Activated CD4-positive, CD25-positive, alpha-beta regulatory T cell treated with anti-CD3 and anti-CD28 coated beads, Interleukin-2, amount 50 U/mL, for 72 hours (primary cell): Measurements from ENCODE around the gene SLC34A1.

Source experiments
- DNase-seq: peaks from one replicate; pipeline ENCODE4 v3.0.0; 2021

The SLC34A1 gene

DNA sequence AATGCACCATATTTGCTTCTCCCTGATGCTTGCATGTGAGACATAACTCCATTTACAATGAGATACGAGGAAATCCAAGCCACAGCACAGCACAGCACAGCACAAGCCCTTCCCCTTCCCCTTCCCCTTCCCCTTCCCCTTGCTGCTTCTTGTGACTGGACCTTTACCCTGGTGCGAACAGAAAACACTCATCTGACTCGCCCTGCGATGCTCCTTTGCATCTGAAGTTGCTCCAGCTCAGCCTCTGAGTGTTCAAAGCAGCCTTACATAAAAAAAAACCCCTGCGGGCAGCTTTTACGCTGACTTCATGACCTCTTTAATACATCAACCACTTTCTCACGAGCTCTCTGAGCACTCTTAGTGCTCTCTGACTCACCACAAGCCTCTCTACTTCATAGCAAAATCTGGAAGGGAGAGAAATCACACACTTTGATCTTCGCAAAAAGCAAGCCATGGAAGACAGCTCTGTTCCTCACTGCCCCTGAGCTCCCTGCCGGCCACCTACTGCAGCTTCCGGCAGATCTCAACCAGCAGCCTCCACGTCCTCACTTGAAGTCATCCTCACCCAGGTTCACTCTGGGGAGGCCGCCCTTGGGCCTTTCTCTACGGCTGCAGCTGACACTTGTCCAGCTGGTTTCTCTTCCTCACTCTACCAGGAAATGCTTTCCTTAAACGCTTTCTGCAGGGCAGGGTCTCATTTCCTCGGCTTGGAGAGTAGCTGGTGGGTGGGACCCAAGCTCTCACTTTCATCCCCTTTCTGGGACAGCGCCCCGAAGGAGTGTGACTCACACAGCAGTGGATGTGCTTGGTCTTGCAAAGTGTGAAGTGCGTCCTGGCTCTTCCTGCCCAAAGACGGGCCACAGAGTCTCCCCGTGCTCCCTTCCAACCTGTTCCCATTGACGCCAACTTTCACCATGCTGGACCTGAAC lies 5.3 kb downstream of the SLC34A1 start:
- DNase-seq: peak; percentile 36

DNA sequence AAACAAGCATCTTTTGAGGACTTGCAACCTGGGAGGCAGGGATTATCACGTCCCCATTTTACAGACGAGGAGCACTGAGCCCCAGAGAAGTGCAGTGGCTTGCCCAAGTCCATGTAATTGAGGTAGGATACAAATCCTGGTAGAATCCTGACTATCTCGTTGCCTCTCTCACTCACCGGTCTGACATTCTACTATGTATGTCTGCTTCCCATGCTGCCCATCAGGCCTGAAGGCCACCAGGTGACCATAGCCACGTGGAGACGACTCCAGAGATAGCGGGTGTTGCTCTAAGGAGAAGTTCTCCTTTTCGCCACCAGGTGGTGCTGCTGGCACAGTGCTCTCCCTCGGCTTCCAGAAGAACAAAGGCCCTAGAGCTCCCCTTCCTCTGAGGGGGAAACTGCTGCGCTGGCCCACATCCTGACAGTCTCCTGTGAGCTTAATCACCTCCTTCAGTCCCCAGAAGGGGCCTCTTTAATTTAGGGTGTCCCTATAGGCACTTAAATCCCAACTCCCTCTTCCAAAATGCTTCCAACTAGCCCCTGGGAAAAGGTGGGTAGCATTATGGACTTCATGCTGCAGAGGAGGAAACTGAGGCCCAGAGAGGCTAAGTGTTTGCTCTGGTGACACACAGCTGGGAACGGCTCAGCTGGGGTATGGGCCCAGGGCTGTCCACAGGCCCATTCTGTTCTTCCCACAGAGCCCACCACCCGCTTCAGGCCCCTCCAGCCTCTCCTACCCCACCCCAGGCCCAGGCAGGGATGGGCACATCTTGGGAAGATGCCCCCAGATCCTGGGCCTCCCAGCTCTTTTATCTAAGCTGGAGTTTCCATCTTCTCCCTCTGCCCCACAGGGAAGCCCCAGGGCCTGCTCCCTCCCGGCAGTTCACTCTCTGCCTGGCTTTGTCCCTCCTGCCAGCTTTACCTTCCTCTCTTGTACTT lies 6.4 kb downstream of the SLC34A1 start:
- peak; percentile 86 for DNase-seq

DNA sequence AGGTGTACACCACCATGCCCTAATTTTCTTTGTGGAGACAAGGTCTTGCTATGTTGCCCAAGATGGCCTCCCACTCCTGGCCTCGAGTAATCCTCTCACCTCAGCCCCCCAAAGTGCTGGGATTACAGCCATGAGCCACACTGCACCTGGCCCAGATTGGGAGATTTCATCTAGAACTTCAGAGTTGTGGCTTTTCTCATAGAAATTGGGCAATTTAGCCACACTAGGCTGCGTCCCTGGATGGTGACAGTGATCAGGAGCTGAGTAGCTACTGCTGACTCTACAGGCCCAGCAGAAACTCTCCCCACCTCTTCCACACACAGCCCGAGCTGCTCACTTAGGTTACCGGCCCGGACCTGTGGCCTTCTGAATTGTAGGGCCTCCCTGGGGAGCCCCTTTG lies 8.5 kb downstream of the SLC34A1 start:
- no peak for DNase-seq

DNA sequence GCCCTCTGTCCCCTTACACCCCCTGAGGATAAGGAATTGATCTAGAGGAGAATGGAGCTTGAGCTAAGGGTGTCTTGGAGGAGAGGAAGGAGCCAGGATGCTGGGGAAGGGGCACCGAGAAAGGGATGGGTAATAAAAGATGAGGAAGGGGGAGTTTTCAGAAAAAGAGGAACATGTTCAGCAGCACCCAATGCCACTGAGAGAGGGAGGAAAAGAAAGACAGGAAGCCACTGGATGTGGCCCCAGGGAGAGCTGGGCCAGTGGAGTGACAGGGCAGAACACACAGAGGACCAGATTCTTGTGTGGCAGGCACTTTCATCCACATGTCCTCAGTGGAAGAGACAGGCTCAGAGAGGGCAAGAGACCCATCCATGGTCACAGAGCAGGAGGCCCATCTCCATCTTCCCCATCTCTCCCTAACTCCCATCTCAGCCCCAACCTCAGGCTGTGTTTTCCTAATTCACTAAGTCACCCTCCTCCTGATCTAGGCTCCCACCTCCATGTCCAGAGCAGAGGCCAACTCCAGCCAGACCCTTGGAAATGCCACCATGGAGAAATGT lies 9.1 kb downstream of the SLC34A1 start:
- no peak for DNase-seq

DNA sequence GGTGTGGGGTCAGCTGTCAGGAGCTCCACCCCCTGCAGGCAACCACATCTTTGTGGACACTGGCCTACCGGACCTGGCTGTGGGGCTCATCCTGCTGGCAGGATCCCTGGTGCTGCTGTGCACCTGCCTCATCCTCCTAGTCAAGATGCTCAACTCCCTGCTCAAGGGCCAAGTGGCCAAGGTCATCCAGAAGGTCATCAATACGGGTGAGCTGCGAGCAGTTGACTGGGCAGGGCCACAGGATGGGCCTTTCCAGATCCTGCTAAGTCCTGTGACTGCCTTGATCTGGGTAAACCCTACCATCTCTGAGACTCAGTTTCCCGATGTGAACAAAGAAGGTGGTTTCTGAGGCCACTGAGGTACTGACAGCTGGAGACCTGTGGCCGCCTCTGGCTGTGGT lies 9.8 kb downstream of the SLC34A1 start:
- DNase-seq: no peak

DNA sequence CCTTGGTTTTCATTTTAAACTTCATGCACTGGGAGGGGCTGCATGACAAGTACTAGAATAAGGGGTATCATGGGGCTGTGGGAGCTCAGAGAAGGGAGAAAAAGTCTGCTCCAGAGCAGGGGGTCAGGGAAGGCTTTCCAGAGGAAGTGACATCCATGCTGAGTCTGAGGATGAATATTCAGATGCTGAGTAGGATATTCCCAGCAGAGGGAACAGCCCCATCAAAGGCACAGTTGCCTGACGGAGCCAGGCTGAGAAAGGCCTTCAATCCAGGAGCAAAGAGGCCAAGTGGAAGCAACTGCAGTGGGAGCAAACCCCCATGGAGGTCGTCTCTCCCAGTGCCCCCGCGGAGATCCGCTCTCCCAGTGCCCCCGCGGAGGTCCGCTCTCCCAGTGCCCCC lies 11.8 kb downstream of the SLC34A1 start:
- no peak for DNase-seq

DNA sequence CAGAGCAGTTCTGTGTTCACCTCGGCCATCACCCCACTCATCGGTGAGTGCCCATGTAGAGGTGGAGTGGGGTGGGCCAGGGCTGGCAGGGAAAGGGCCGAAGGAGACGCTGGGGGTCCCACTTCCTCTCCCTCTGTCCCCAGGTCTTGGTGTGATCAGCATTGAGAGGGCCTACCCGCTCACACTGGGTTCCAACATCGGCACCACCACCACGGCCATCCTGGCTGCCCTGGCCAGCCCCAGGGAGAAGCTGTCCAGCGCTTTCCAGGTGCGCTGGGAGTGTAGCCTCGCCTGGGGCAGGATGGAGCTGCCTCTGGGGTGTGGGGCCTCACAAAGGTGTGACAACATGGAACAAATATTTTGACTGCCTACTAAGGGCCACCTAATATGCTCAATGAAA lies 12.6 kb downstream of the SLC34A1 start:
- no peak for DNase-seq

DNA sequence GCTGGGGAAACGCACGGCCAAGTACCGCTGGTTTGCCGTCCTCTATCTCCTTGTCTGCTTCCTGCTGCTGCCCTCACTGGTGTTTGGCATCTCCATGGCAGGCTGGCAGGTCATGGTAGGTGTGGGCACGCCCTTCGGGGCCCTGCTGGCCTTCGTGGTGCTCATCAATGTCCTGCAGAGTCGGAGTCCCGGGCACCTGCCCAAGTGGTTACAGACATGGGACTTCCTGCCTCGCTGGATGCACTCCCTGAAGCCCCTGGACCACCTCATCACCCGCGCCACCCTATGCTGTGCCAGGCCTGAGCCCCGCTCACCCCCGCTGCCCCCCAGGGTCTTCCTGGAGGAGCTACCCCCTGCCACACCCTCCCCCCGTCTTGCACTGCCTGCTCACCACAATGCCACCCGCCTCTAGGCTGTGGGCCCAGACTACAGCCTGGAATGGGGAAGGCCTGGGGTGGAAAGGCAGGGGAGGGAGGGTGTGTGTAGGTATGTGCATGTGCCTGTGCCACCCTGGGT lies 13.7 kb downstream of the SLC34A1 start:
- no peak for DNase-seq

DNA sequence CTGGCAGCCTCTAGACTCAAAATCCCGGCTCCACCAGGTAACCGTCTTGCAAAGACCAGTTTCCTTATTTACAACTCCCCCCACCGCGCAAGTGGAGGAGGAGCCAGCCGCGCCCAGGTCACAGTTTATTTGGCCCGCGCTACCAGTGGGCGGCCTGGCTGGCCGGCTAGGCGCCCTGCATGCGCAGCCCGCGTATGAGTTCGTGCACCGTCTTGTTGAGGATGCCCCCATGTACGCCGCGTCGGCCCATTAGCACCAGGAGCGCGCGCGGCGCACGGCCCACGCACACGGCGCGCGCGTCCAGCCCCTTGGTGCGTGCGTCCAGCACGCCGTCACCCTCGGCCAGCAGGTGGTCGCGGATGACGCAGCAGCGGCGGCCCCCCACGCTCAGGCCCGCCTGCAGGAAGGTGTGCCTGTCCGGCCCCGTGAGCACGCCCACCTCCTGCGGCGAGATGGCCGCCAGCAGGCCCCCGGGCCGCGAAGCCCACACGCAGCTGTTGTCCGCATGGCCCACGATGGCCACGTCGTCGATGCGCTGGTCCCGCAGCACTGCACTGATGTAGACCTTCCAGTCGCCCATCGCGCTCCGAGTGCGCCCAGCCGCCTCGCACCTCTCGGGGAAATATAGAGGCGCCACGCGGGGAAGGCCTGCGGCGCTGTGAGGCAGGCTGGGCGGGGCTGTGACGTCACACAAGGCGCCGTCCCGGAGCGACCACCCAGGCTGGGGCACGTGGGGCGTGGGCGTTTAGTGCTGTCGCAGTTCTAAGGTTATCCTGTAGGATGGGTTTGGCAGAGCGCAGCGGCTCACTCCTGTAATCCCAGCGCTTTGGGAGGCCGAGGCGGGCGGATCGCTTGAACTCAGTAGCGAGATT lies 16.0 kb downstream of the SLC34A1 start, which contains the start of gene PFN3:
Gene PFN3 (minus strand): TSS at position 665 of the 872 bp plus-strand sequence. CDS start 85 bp downstream, at position 580.
- DNase-seq: no peak

DNA sequence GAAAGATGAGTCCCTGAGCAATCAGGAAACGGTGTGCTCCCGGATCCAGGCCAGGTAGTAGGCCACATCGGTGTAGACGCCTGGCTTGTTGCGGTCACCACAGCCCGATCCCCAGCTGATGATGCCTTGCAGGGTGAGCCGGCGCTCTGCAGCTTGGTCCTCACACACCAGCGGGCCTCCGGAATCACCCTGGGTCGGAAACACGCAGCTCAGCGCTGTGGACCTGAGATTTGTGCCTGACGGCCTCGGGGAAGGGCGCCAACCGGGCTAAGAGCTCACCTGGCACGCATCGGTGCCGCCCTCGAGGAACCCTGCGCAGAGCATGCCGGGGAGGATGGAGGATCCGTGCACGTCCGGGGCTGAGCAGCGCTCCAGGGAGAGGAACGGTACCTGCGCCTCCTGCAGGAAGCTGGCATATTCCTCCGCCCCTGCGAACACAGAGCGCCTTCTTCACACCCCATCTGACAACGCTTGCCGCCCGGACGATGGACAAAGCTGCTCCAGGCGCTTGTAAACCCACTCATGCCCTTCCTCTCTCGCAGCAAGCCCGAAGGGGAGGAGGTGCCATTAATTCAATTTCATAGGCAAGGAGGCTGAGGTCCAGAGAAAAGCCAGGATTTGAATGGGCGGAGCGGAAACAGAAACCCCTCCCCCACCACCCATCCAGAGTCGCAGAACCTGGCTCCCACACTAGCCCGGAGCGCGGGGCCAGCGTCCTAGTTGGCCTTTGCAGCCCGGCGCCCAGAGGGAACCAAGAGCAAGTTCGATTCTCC lies 18.2 kb downstream of the SLC34A1 start:
- peak; percentile 44 for DNase-seq

DNA sequence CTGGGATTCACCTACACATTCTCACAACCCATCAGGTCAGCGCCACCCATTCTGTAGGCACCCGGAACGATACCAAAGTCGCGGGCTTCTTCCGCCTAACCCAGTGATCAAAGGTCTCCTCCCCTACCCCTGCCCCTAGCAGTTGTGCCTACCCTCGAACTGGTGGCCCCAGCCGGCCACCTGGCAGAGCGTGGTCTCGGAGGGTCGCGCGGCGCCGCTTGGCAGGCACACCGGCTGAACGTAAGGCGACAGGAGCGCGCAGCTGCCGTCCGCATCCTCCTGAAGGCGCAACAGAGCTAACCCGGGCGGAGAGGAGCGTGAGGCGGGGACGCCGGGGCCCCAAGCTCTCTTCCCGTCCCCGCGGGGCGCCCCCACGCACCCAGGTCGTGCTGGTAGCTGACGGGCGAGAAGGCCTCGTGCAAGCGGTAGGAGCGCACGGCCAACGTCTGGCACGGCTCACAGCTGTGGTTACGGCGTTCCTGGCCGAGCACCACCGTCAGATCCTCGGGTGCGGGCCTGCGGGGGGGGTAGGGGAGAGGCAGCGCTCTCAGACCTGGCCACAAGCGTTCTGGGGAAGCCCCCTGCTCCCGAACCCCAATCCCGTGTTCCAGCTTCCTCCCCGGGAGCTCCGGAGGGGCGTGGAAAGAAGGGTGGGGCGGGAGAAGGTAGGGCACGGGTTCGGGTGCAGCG lies 19.0 kb downstream of the SLC34A1 start:
- peak; percentile 57 for DNase-seq

DNA sequence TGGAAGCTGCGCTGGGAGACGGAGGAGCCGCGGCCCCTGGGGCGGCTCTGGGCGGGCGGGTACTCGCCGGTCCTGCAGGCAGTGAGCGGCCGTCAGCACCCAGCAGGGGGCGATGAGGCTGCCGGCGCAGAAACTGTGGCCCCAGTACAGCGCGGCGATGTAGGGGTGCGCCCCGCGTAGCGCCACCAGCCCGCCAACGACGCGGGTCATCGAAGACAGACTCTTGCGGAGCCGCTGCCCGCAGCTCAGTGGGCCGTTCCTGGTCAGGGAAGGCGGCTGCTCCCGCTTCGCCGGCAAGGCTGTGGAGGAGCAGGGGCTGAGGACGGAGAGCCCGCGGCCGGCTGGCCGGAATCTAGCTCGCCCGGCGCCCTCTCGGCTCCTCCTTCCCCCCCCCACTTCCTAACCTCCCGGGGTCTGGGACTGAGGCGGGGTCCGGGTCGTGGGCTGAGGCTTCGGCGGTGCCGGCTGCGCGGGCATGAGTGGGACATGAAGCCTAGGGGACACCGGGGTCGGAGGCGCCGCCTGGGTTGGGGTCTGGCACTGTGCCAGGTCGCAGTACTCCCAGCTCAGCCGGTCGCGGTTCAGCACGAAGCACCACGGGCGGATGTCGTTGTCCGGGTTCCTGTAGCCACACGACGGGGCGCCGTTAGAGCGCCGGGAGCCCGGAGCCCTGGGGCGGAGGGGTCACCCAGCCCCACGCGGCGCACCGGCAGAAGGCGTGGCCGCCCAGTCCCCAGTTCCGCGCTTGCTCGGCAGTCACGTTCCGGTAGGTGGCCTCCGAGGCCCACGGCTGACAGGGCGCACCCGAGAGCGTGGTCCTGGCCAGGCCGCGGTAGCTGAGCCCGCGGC lies 19.8 kb downstream of the SLC34A1 start:
- DNase-seq: peak; percentile 78

DNA sequence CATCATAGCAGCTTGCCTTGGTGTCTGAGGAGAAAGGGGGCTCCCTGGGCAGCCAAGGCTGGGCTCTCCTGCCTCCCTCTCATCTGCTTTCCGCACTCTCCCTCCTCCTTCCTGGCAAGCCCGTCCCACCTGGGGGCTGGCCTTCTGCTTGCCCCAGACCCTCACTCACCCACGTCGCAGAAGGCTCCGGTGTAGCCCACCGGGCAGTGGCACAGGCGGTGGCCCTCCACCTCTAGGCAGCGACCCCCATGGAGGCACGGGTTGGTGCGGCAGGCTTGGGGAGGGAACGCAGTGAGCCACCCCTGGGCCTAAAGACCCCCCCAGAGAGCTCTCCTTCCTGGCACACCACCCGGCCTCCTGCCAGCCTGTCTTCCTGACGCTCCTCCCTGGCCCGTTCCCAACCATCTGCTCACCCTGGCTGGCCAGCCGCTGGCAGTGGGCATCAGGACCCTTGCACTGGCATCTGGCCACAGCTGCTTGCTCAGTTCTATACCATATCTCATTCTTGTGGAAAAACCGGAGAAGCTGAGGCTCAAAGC lies 20.5 kb downstream of the SLC34A1 start:
- no peak for DNase-seq

DNA sequence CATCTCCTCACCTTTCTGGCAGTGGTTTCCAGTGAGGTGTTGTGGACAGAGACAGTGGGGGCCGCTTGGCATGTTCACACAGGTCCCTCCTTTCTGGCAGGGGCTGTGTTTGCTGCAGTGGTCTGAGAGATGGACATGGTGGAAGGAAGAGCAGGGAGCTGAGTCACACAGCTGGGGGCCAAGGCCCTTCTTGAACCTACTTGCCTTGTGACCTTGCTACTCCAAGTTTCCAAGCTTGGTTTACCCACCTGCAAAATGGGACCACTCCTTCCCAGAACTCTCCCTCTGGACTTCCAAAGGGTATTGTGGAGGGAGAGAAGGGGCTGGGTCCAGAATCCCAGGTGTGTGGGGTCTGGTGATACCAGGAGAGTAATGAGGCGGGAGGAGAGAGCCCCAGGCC lies 21.1 kb downstream of the SLC34A1 start:
- no peak for DNase-seq

DNA sequence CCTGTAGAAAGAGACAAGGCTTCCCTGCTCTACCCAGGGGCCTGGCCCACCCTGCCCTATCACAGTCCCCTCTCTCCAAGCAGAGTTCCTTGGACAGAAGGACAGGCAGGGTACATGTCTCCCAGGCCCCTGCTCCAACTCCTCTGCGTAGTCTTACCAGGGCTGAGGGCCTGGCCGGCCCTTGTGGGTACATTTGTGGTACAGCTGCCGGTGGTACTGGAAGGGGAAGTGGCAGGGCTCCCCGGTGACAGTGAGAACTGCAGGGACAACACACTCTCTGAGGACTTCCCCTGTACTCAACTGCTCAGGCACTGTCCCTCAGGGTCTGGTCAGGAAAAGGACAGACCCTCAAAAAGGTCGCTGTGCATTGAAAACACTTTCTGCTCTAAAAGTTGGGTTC lies 21.6 kb downstream of the SLC34A1 start:
- DNase-seq: no peak

DNA sequence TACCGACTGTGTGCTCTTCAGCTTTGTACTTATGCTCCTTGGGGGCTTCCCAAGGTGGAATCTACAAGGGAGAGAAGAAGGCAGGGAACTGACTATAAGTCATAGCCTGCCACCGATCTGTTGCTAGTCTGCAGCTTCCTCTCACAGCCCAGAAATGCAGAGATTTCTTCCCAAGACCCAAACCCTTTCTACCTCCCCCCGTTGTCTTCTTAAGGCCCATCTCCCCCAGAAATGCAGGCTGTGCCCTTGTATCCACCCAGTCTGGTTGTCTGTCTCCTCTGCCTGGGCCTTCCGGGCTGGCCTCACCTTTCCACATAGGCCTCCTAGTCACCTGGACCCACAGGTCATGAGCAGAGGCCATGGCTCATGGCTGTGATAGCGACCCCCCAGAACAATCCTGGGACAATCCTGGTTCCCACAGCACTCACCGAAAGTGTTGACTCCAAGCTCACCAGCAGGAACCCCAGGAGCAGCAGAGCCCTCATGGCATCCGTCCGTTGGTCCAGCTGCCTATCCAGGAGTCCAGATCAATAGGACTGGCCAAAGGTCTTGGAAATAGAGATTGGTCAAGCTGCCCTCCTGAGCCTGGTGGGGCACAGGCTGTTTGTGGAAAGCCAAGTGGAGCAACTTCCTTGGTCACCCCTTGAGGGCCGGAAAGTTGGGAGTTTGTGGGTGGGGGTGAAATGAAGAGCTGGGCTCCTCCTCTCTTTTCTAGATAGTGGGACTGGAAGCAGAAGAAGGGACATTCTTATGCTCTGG lies 25.0 kb downstream of the SLC34A1 start, which contains the start of gene F12:
Gene F12 (minus strand): TSS at position 522 of the 759 bp plus-strand sequence. CDS start 37 bp downstream, at position 485.
- no peak for DNase-seq

DNA sequence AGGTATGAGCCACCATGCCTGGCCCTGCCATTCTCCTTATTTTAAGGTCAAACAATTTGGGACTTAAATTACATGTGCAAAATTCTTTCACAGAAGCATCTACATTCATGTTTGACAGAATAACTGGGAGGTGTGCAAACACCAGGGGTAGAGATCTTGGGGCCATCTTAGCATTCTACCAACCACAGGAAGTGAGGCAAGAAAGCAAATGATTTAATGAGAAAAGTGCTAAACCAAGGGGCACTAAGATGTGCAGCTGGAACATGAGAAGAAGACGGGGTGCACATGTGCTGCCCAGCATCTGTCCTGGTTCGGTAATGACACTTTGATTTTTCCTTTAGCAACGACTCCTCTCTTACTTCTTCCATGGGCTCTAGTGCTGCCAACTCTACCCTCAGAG lies 26.3 kb downstream of the SLC34A1 start:
- no peak for DNase-seq

DNA sequence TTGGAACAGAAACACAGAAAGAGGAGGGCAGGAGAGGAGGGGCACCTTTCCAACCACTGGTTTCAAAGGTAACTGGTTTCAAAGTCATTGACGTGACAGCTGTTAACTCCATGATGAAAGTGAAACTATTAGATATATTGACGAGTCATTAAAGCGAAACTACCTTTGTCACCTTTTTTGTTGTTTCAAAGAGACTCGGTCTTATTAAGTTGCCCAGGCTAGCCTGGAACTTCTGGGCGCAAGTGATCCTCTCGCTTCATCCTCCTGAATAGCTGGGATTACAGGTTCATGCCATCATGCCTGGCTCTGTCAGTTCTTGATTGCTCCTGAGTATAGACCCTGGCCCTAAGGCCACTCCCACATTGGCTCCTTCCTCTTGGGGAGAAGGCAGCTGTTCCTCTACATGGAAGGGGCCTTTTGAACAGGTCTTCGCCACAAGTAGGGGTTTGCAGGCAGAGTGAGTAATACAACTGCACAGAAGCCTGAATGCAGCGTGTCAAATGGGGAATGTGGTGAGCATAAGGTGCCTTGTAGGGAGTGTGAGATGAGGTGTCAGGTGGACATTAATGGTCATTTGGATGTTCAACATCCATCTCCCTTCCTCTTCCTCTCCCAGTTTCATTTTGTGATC lies 28.5 kb downstream of the SLC34A1 start:
- no peak for DNase-seq
